GM12874 (cell line): Measurements from ENCODE around the gene OTX1.

Experiments
- CTCF ChIP-seq: IDR thresholded peaks from 2 replicates; pipeline ENCODE4 v1.5.1; 2011; ENCODE audit warnings: low read depth, mild to moderate bottlenecking, control low read depth, low read length, moderate library complexity; ENCODE audit not compliant: insufficient read depth

The OTX1 gene

GRCh38 chr2:63064661-63065060 is 14.0 kb downstream of the OTX1 start:
- TF ChIP-seq CTCF, result no peak

GRCh38 chr2:63066265-63066664 is 15.6 kb downstream of the OTX1 start:
- no peak for TF ChIP-seq CTCF

- no peak for TF ChIP-seq CTCF
Observed at GRCh38 chr2:63066838-63067237, 16.2 kb downstream of the OTX1 start.

GRCh38 chr2:63071664-63072063 is 21.0 kb downstream of the OTX1 start:
- no peak for TF ChIP-seq CTCF

GRCh38 chr2:63073994-63074393 is 23.4 kb downstream of the OTX1 start:
- TF ChIP-seq CTCF, result no peak

GRCh38 chr2:63078852-63079606 is 28.4 kb downstream of the OTX1 start:
- peak; percentile 51 for TF ChIP-seq CTCF

GRCh38 chr2:63081404-63081803 is 30.8 kb downstream of the OTX1 start:
- TF ChIP-seq CTCF, result no peak
